H1 (cell line): ENCODE data around the gene MATR3. TPM values are rescaled to one million over a fixed set of nuclear protein-coding genes. Genes with fewer than 3 reads are reported as not detected.

Experiments
- ASH2L ChIP-seq: fragments of 200-600, 300-600 bp; sonication (generic); IDR thresholded peaks from one replicate; pipeline ENCODE4 v1.7.1; 2017; ENCODE audit warnings: low read length
- ATF3 ChIP-seq: IDR thresholded peaks from 2 replicates; pipeline ENCODE4 v1.6.1; 2011; ENCODE audit warnings: low read depth, mild to moderate bottlenecking, low read length; ENCODE audit not compliant: insufficient read depth
- CHD7 ChIP-seq: fragments of 300-600 bp; sonication (generic); IDR thresholded peaks from 2 replicates; pipeline ENCODE4 v1.7.1; 2012; ENCODE audit warnings: low read length, moderate library complexity, mild to moderate bottlenecking, inconsistent platforms; ENCODE audit not compliant: insufficient replicate concordance
- CTCF ChIP-seq, 3 experiments: IDR thresholded peaks; 1 replicate in 2 of 3; 2 replicates in 1 of 3; pipeline versions ENCODE4 v1.5.1 to v1.6.1; 2011; ENCODE audit warnings: low read length in 3 of 3, mild to moderate bottlenecking in 3 of 3, inconsistent platforms in 2 of 3, low read depth in 1 of 3, moderate library complexity in 1 of 3; ENCODE audit not compliant: insufficient read depth in 1 of 3; ENCODE audit errors: control extremely low read depth in 1 of 3
- JUND ChIP-seq: IDR thresholded peaks from 2 replicates; pipeline ENCODE4 v1.6.1; 2011; ENCODE audit warnings: mild to moderate bottlenecking, improper control_type of control experiment, low read length
- KDM4A ChIP-seq: IDR thresholded peaks from one replicate; pipeline ENCODE4 v1.7.1; 2012; ENCODE audit warnings: low read depth, mild to moderate bottlenecking, moderate library complexity, low read length, inconsistent platforms; ENCODE audit not compliant: severe bottlenecking
- NANOG ChIP-seq: IDR thresholded peaks from 2 replicates; pipeline ENCODE4 v1.6.1; 2011; ENCODE audit warnings: low read length, low read depth, mild to moderate bottlenecking, inconsistent platforms; ENCODE audit not compliant: insufficient read depth, poor library complexity, severe bottlenecking
- polyA plus RNA-seq, 7 experiments: library from polyadenylated mRNA; depleted of rRNA in 3 of 7; stranded (reverse) in 5 of 7; unstranded in 2 of 7; fragments of >200 nt in 5 of 7; fragments of 200-250 nt in 2 of 7; gene quantifications; 1 replicate in 5 of 7; 2 replicates in 1 of 7; 4 replicates in 1 of 7; pipeline versions ENCODE4 v1.2.1 to v1.2.3, GENCODE V29; 2011 to 2013; ENCODE audit warnings: missing spikeins in 2 of 7, mixed read lengths in 2 of 7
- total RNA-seq: library from RNA; stranded (reverse); fragmentation: NEBNext Ultra II Directional; extraction: Animal tissue kit (Norgen Biotek cat#: 25700); gene quantifications from 2 replicates; pipeline ENCODE4 v1.2.1, GENCODE V29; 2021

Gene MATR3
- total and polyA plus RNA-seq, 2 of the 8 experiments (the other 6 are each of a cell fraction or from before 2014, with no cell fraction given) = 116 to 389 TPM

GRCh38 chr5:139315056-139315615, 21.6 kb downstream of the MATR3 start (continued):
- TF ChIP-seq CHD7 (no peak), KDM4A (no peak), ASH2L (no peak), NANOG (no peak), ATF3 (no peak), CTCF (IDR thresholded peaks at IDR 0.05; ENCODE audit: control extremely low read depth in 1 of 3, insufficient read depth in 1 of 3, low read depth in 1 of 3, low read length in 3 of 3) (no peak), JUND (no peak)
